IPS-18c (cell line): ENCODE results near the gene BABAM2.

Experiments used
- H3K4me3 ChIP-seq: 2 replicates; pipeline ENCODE4 v1.7.0; 2013; ENCODE audit warnings: low read depth, mild to moderate bottlenecking, low read length, moderate library complexity; ENCODE audit not compliant: insufficient read depth
- H3K9me3 ChIP-seq: one replicate; pipeline ENCODE4 v1.6.1; 2013; ENCODE audit warnings: mild to moderate bottlenecking, low read length, moderate library complexity; ENCODE audit not compliant: control insufficient read depth, insufficient read depth

BABAM2 gene

DNA sequence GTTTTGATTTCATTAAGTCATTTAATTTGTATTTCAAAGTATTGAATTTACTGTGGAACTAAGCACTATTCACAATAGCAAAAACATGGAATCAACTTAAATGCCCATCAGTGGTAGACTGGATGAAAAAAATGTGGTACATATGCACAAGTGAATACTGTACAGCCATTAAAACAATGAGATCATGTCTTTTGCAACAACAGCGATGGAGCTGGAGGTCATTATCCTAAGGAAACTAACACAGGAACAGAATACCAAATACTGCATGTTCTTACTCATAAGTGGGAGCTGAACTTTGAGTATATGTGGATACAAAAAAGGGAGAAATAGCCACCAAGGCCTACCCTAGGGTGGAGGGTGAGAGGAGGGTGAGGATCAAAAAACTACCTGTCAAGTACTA is 164.4 kb downstream of the BABAM2 start:
- no peak overlapping the region for H3K4me3 ChIP-seq
- H3K9me3 ChIP-seq: no peaks in the 10 kb centered on the region

DNA sequence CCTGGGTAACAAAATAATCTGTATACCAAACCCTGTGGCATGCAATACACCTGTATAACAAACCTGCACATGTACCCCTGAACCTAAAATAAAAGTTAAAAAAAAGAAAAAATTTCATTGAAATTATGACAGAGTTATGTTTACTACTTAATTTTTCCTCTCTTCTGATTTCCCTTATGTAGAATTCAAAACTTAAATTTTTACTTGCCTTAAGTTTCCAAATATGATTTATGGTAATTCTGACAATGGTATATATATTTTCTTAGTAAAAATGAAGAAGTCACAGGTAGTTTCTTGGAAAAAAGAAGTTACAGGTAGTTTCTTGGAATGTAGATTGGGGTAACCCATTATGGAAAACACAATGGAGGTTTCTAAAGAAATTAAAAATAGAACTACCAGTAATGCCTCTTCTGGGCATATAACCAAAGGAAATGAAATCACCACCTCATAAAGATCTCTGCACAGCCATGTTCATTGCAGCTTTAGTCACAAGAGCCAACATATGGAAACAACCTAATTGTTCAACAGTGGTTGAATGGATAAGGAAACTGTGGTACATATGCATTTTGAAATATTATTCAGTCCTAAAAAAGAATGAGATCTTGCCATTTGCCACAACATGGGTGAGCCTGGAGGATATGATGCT is 164.9 kb downstream of the BABAM2 start:
- Histone ChIP-seq H3K9me3 (no peaks in the 10 kb centered on the region), H3K4me3 (no peak overlapping the region)

- Histone ChIP-seq H3K9me3 (no peaks in the 10 kb centered on the region), H3K4me3 (no peak overlapping the region)
Observed at GRCh38 chr2:28058791-28059190, 168.3 kb downstream of the BABAM2 start.

DNA sequence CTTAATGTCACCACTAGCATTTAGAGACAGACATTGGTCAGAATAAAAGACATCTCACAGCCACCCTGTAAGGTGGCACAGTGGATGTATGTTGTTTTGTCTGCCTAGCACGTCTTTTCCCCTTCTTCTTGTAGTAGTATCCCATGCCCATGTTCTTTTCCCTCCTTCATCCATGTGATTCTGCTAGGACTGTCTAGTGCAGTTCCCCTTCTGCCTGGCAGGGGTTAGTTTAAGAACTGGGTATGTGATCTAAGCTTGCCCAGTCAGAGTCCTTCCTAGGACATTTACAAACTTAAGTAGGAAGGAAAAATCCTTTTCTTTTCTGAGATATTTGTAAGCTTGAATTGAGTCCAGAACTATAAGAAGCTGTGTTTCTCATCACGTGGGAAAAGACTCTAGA is 172.3 kb downstream of the BABAM2 start:
- H3K4me3 ChIP-seq: no peak overlapping the region

DNA sequence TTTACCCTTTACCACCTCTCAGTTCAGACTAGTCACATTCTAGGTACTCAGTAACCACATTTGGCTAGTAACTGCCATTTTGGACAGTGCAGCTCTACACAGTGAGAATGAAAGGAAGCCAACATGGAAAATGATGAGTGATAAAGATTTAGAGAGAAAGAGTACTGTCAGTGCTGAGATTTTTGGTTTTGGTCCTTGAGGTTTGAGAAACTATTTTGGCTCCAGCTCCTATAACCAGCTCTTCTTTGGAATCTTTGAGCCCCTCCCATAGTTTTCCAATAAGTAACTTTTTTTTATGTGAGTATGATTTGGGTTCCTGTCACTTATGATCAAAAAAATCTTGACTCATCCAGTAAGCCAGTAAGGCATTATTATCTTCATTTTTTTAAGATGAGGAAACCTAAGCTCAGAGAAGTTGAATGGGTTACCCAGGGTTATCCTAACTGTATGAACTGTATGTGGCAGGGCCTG is 173.0 kb downstream of the BABAM2 start:
- Histone ChIP-seq H3K4me3 (no peak overlapping the region), H3K9me3 (no peaks in the 10 kb centered on the region)

More for the DNA sequence above, 172.3 kb downstream of the BABAM2 start:
- no peaks in the 10 kb centered on the region for H3K9me3 ChIP-seq

GRCh38 chr2:28067602-28068001 is 177.1 kb downstream of the BABAM2 start:
- H3K9me3 ChIP-seq: no peaks in the 10 kb centered on the region
- H3K4me3 ChIP-seq: no peak overlapping the region

DNA sequence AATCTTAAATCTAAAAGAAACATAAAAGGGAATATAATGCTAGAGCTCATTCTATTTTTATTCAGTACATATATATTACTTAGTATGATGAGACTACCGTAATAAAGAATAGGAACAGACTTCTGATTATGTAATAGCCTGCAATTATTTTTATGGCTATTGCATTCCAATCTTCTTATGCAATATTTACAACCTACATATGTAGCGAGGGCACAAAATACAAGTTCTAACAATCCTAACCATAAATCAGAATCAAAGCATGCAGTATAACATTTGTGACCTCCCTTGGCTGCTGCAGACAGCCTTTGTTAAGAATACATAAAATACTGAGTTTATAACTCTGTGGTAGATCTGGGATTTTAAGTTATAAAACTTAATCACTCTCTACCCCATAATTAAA is 177.6 kb downstream of the BABAM2 start:
- Histone ChIP-seq H3K4me3 (no peak overlapping the region), H3K9me3 (no peaks in the 10 kb centered on the region)

GRCh38 chr2:28068527-28068926 is 178.0 kb downstream of the BABAM2 start:
- no peaks in the 10 kb centered on the region for H3K9me3 ChIP-seq
- H3K4me3 ChIP-seq: no peak overlapping the region

GRCh38 chr2:28071221-28071620 is 180.7 kb downstream of the BABAM2 start:
- no peaks in the 10 kb centered on the region for H3K9me3 ChIP-seq
- H3K4me3 ChIP-seq: no peak overlapping the region

- no peak overlapping the region for H3K4me3 ChIP-seq
Observed at GRCh38 chr2:28074137-28074536, 183.6 kb downstream of the BABAM2 start.

DNA sequence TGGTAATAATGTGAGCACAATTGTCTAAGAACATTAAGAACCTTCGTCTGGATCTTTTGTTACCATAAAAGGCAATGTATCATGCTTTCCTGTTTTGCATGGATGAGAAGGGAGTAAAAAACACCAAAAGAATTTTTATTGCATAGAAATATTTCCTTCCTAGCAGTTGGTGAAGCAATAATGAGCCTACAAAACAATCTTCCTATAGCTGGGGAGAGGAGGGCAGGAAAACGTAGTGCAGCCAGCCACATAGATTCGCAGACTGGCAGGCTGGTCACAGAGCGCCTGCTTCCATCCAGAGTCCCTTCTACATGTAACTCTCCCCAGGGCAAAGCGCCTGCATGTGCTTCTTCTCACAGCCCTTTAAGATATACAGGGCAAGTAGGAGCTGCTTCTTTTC is 190.4 kb downstream of the BABAM2 start:
- H3K4me3 ChIP-seq: no peak overlapping the region
- H3K9me3 ChIP-seq: no peaks in the 10 kb centered on the region

More at GRCh38 chr2:28074137-28074536, 183.6 kb downstream of the BABAM2 start:
- no peaks in the 10 kb centered on the region for H3K9me3 ChIP-seq

- H3K9me3 ChIP-seq: no peaks in the 10 kb centered on the region
- H3K4me3 ChIP-seq: no peak overlapping the region
Observed at GRCh38 chr2:28082131-28082530, 191.6 kb downstream of the BABAM2 start.

DNA sequence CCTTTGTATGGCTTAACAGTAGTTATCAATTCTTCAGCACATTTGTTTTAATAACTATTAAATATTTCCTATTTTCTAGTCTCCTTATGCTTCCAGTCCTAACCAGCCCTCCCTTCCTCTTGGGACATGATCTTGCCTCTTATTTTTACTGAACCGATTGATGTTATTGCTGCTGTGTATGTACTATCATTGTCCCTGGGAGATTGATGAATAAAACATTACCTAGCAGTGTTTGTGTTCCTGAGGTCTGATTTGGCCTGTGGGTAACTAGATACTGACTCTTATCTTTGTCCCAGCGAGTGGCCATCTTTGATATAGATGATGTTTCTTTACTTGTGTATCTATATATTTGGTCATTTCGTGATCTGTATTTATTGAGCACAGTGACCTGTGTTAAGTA is 192.9 kb downstream of the BABAM2 start:
- Histone ChIP-seq H3K9me3 (peaks cover 2% of the 10 kb centered on the region), H3K4me3 (no peak overlapping the region)

- Histone ChIP-seq H3K4me3 (no peak overlapping the region), H3K9me3 (peaks cover 2% of the 10 kb centered on the region)
Observed at GRCh38 chr2:28084564-28084963, 194.0 kb downstream of the BABAM2 start.

DNA sequence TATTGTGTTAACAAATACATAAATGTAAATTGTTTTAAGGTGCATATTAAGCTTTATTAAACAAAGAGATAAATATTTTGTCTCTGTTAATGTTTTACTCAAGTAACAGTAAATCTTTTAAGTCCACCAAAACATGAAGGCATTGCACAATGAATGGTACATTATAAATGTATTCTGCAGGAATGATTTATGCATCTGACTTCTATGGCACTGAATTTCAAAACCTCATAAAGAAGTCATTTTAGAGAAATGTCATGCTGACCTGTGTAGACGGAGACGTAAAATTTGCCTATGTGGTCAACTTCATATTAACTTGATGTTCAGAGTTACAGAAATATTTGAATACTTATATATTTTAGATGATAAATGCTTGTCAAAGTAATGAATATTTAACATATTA is 194.7 kb downstream of the BABAM2 start:
- Histone ChIP-seq H3K4me3 (no peak overlapping the region), H3K9me3 (peaks cover 2% of the 10 kb centered on the region)

DNA sequence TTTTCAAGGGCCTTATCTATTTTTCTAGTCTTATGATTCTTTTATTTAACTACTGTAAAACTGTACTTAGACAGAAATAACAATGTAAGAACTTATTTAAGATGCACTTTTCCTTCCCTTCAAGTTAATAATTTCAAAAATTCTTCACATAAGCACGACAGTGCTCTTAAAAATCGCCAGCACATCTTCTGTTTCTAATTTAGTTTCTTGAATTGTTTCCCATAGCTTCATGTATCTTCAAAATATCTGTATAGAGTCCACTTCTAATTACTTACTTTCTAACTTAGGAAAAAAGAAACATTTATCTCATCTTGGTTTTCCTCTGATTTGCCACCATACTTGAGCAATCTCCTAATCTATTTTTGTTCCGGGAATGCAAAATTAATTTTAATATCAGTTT is 196.1 kb downstream of the BABAM2 start:
- no peak overlapping the region for H3K4me3 ChIP-seq
- H3K9me3 ChIP-seq: peaks cover 2% of the 10 kb centered on the region

DNA sequence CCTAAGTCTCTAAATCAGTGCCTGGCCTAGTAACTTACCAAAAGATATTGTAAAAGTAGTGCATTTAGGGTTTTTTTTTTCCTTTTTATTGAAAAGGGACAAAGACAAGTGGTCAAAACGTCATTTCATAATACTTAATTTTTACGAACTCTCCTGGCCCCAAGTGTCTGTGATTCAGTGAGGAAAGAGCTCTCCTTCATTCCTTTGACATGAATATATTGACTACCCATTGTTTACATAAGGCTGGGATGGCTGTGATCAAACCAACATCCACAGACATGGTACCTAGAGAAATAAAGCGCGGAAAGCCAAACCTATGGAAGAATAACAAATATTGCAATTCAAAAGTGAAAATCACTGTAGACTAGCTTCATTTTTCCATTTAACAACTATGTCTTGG is 198.4 kb downstream of the BABAM2 start:
- Histone ChIP-seq H3K4me3 (no peak overlapping the region), H3K9me3 (peaks cover 2% of the 10 kb centered on the region)

DNA sequence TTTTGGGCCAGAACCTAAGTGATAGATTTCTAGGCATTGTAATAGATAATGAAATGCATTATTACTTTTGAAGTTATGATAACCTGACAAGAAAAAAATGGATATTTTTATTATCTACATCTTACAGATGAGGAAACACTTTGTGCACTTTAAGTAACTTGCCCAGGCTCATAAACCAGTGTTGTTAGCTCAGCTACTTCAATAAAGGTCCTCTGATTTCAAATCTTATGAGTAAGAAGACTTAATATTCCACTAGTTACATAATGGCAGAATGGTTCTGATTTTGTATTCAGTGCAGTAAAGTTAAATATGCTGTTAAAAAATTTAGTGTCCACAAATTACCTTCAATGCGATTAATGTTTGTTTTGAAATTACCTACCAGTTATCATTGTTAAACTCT is 199.0 kb downstream of the BABAM2 start:
- Histone ChIP-seq H3K9me3 (peaks cover 2% of the 10 kb centered on the region), H3K4me3 (no peak overlapping the region)

DNA sequence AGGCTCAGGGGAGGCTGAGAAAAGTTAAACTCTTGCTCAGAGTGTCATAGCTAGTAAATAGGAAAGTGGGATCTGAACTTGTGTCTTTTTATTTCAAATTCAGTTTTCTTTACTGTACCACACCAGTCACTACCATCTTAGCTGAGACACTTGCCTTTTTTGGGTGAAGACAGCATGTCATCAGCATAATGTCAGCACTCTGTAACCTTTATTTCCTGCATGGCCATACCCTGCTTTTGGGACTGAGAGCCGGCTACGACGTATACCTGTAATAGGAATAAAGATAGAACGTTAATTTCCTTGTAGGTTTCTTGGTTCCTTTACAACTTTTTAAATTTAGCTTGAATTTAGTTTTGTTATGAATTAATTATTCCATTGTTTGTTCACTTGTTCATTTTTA is 202.8 kb downstream of the BABAM2 start:
- Histone ChIP-seq H3K9me3 (no peaks in the 10 kb centered on the region), H3K4me3 (no peak overlapping the region)
